Stimulated activated CD4-positive, alpha-beta T cell treated with anti-CD3 and anti-CD28 coated beads, Interleukin-2, amount 100 ng/mL, for 24 hours (primary cell): ENCODE data around the gene MYLK.

Source experiments
- DNase-seq, 2 donors: peaks; one replicate each; pipeline ENCODE4 v3.0.0-alpha.2; 2020

MYLK gene

DNA sequence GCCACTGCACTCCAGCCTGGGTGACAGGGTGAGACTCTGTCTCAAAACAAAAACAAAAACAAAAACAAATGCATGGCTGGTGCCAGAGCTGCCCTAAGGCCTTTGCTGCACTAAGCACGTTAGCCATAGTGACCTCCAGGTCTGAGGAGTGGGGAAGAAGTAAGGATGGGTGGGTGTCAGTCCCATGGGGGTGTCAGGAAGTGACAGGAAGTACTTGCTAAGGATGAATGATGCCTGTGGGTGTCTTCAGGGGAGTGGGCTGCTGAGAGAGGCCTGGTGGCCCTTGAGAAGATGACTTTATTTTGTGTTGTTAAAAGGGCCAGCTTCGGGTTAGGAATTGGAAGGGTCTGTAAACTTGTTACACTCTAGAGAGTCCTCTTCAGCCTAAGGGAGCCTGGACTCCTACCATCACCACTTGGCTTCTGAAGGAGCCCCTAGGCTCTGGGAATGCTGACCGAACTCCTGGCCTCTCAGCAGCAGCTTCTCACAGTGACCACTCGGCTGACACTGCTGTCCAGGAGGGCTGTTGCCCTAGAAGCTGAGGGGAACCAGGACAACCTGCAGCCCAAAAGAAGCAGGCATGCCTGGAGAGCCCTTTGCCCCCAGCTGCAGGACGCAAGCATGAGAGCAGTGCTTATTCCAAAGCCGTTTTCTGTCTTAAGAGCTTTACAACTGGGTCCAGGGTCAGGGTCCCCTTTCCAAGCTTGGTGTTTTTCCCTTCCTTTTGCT, 116.4 kb downstream of the MYLK start:
- DNase-seq, result no peak

DNA sequence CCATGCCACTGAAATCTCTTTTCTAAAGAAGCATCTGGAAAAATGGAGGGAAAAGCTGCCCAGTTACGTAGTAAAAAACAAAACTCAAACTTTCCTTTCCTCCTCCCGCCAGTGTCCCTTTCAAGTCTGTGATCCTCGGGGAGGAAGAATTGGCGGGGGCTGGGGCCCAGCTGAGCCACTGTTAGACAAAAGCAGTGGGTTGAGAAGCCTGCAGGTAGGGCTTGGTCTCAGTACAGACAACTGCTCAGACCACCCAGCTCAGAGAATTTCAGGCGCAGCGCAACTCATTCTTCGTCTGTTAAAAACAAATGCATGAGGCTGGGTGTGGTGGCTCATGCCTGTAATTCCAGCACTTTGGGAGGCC, 117.1 kb downstream of the MYLK start:
- DNase-seq, result no peak

DNA sequence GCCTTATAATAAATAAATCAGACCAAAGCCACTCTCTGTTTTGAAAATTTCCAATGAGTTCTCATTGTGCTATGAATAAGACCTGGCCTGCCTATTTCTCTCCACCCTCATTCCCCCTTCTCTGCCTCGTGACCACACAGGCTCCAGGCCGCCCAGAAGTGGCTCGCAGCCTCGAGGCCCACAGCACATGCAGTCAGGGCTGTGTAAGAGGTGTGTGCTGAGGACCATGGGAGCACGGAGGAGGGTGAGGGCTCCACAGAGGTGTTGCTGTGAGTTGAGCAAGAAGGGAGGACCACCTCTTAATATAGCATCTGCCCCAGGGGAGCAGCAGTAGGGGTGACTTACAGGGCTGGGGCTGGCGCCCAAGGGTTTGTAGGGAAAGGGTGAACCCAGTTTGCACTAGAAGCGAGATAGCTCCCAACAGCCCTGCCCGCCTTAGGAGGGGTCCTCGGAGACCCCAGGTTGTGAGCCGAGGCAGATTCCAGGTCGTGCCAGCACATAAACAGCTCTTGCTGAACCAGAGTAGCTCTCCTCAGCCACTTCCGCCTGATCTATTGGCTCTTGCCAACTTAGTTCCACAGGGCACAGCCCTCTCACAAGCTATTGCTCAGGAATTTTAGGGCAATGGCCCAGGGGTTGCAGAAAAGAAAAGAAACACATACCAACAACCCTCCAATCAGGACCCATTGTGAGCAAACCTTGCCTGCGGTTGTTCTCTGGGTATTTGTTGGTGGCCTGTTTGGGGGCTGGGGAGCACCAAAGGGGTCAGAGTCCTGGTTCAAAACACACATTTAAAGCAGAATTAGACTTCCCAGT, 117.7 kb downstream of the MYLK start:
- no peak for DNase-seq

DNA sequence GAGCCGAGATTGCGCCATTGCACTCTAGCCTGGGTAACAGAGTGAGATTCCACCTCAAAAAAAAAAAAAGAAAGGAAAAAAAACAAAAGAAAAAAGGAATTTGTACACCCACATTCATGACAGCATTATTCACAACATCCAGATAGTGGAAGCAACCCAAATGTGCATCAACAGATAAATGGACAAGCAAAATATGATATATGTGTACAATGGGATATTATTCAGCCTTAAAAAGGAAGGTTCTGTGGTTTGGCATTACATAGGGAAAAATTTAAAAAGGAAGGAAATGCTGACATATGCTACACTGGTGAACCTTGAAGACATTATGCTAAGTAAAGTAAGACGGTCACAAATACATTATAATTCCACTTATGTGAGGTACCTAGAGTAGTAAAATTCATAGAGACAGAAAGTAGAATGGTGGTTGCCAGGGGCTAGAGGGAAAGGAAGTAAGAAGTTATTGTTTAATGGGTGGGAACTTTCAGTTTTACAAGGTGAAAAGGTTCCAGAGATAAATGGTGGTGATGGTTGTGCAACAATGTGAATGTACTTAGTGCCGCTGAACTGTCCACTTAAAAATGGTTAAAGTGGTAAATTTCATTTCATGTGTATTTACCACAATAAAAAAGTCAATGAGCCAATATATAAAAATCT, 118.5 kb downstream of the MYLK start:
- DNase-seq, result no peak

DNA sequence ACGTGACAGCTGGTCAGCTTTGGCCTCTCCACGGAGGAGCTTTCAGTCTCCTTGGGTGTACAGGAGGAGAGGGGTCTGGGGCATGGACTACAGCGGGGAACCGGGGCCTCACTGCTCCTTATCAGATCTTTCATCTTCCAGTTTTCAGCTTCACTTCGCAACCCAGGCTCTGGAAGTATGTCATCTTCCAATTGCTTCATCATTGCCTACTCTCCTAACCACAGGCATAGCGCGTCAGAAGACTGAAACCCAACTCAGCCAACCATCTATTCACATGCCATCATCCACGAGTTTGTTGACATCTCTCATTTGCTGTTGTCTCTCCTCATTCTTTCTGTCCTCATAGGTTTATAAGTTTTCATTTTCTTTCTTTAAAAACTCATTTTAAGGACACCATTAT, 119.5 kb downstream of the MYLK start:
- DNase-seq, result no peak

DNA sequence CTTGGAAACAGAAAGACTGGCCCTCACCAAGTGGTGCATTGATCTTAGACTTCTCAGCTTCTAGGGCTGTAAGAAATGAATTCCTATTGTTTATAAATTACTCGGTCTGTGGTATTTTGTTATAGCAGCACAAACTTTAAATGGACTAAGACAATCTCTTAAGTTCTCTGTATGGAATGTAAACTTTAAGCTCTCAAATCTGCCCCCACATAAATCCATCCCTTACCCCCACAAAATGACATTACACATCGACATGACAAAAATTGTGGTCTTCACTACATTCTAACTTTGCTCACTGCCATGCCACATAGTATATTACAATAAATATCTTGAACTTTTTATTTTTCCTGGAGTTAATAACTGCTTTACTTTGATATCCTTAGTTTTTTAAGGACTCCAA, 121.3 kb downstream of the MYLK start:
- no peak for DNase-seq

DNA sequence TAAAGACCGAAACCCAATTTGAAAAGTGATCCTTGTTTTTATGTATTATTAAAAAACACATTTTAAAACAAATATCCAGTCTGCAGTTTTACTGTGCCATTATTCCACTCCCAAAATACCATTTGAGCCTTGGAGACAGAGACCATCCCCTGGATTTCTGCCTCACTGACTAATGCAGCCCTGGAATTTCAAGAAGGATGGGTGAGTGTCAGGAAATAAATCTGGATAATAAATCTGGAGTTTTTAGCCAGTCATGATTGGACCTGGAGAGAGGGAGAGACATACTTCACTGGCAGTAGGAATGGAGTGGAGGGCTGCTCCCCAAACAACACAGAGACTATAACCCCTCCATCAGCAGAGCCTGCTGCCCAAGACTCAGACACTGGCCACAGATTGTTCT, 123.3 kb downstream of the MYLK start:
- no peak for DNase-seq

DNA sequence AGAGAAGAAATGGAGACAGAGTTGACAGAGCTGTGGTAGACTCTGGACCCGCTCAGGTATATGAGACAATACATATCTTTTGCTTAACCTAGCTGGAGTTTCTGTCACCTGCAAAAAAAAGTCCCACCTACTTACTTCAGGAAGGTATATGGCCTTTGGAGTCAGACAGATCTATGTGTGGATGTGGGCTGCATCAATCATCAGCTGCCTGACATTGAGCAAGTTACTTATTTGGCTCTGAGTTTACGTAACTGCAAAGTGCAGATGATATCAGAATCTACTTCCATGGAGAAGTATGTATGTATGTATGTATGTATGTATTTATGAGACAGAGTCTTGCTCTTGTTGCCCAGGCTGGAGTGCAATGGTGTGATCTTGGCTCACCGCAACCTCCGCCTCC, 124.3 kb downstream of the MYLK start:
- DNase-seq, result no peak

DNA sequence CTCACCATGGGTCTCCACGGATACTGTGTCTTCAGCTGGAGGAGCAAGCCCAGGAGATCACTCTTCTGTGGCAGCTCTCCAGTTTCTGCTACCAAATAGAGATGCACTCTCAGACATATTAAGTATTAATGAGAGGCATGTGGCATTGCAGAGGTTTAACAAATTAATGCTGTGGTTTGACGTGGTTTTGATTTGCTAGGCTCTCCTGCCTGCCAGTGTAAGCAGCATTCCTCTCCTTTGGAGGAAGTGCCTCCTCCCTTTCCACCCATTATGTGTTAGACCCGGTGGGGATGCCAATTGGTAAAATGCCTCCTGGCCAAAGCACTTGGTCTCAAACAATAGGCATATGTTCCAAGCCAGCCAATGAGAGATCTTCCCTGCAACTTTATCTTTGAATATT, 124.8 kb downstream of the MYLK start:
- no peak for DNase-seq

DNA sequence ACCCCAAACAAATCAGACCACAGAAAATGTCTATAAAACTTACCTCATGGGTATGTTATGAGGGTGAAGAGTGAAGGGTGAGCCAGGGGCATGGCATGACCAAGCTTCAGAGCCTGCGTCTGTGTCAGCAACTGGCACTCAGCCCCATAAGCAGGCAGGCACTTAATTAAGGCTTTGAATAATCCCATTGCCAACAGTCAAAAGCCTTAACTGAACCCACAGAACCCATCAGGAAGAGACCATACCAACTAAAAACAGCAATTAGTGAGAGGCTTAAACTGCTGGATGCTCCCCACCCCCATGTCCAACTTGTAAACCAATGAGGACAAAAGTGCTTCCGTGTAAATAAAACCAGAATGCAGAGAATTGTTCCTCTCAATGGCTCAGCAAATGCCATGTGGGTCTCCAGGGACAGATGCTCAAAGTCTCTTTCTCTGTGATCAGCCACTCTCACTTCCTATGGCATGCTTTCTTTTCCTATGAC, 126.0 kb downstream of the MYLK start:
- no peak for DNase-seq

DNA sequence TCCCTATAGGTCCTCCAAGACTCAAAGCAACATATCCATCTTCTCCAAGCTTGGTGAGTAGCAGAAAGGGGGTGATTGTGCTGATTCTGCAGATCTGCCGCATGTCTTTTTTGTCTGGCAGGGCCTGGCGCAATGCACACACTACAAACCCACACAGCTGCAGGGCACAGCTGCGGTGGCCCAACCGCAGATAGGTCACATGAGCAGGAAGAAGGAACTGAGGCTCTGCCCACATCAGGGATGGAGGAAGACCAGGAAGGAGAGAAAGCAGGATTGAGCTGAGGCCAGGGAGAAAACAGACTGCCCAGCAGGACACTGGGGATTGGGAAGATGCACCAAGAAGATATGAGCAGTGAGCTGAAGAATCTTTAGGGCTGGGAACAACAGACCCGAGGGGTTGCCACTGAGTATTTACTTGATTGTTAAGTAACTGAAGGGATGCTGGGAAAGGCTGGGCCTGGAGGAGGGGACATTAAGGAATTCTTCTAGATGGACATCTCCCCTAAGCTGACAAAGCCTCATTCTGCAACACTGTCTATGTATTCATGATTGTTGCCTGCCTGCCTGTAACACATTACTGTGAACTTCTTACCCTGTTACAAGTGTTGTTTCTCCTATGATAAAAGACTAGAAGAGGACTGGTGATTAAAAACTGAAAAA, 126.7 kb downstream of the MYLK start:
- DNase-seq, result no peak

DNA sequence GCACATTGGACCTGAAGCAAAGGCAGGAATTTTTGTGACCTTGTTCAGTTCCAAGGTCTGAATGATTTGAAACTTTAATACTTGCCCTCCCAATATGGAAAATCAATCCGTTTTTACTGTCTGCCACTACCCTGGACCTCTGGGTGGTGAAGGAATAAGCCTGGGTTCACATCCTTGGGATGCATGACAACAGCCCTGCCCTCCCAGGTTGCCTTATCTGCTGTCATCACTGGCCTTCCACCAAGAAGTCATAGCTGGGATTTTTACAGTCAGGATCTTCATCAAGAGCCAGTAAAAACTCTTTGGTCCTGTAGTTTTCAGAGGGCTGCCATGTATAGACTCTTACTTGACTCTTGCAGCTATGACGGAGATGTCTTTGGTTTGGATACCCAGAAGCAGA, 128.6 kb downstream of the MYLK start:
- DNase-seq, result no peak

DNA sequence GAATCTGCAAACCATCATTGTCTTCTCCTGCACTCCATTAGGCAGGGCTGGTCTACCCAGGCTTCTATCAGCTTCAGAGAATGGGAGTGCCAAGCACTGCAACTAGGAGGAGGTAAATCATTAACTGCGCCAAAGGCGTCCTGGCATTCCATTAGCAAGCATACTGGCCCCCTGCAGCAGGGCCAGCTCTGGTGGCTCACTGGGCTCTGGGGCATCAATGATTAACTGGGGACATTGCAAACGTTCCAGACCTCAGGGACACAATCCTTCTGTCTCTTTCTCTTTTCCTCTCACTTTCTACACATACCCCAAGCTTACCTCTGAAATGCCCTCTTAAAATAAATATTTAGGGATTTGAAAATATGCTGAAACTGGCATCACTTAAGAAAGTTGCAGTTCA, 129.0 kb downstream of the MYLK start:
- no peak for DNase-seq

DNA sequence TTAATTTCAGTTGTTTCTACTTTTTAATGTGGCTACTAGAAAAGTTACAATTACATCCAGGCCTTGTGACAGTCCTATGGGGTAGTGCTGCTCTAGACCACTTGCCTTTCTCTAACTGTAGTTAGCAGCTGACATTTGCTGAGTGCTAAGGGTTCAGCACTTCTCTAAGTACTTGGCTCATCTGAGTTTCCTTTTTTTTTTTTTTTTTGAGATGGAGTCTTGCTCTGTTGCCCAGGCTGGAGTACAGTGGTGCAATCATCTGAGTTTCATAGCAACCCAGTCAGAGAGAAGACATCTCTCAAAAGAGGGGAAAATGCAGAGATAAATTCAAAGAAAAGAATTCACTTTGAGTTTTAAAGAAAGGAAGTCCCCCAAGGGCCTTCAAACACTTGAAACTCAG, 130.8 kb downstream of the MYLK start:
- DNase-seq, result no peak

DNA sequence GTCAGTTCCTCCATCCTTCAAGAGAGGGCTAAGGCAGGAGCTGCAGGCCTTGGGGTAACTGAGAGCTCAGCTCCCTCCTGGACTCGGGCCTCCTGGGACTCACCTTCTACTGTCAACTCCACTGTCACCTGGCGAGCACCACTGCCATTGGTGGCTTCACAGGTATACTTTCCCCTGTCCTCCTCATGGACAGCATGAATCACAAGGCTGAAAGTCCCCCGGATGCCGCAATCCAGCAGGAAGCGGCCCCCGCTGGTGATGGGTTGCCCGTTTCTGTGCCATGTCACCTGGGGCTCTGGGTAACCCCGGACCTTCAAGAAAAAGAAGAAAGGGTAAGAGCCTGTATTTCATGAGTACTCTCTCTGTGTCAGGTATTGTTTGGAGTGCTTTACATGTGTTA, 131.9 kb downstream of the MYLK start:
- no peak for DNase-seq

DNA sequence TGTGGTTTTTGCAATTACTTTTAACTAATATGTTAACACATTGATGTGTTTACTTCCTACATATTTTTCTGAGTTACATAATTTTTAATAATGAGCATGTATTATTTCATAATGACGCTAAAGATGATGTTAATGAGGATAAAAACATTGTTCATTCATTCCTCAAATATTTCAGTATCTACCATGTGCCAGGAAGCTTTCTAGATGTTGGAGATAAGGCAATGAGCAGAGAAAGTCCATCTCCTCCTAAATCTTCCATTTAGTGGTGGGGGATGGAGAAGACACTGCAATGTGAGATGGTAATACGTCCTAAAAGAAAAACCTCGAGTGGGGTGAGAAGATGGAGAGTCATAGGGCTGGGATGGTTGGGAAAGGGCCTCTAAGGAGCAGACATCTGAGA, 132.7 kb downstream of the MYLK start:
- DNase-seq, result no peak

DNA sequence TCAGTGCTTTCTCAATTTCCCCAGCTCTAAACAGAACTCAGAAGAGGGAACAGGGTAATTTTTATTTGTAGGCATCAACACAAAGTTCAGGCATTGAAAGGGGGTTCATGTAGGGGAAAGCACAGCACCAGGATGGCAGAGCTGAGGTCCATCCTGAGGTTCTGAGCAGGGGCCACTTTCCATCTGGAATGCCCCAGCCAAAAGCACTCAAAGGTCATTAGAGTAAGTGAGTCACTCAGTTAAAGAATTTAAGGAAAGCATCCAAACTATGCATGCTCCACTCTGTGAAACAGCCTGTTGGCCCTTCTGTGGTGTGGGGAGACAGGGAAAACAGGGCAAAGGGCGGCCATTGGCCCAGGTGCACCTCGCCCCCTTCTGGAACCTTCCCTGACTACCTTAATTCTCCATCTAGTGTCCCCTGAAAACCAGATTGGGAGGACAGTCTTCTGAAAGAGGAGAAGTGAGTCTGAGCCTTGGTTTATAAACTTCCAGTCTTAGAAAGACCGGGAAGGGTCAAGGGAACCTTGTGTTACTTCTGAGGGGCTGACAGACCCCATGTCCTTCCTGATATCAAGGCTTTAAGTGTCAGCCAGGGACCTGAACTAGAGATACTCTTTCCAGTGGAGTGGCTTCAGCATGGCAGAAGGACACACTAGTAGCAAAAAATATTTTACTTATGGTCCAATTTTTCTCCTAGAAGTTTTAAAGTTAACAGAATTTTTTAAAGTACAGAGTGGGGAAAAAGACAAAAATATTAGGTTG, 133.3 kb downstream of the MYLK start:
- DNase-seq, result no peak

DNA sequence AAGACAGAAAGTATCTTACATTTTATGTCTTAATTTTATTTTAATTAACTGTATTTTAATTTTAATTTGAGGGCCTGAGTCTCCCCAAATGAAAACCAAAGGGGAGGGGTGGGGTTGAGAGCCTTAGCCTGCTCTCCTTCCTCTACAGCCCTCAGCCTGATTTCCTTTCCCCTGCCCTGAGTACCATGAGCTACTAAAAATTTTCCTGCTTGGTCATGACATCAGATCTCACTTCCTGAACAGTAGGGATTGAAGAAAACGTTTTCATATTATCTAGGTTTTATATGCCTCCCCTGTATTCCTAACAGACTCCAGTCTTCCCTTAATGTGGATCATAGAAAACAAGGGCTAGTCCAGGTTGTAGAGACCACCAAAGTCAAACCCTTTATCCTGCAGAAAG, 133.9 kb downstream of the MYLK start:
- DNase-seq, result no peak

DNA sequence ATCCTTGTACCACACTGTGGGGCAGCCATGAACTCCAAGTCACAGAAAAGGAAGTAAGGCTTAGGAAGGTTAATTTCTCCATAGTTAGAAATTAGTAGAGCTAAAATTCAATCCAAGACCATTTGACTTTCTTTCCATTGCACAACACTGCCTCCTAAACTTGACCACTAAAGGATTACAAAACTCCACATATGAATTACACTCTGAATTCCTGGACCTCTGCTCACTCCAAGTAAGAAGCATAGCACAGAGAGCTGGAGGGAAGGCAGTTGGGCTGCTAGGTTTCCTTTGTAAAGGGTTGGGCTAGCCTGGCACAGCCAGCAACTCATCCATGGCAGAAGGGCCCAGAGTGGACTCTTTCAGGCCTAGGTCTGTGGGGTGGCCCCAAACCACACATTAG, 134.4 kb downstream of the MYLK start:
- DNase-seq, result no peak

DNA sequence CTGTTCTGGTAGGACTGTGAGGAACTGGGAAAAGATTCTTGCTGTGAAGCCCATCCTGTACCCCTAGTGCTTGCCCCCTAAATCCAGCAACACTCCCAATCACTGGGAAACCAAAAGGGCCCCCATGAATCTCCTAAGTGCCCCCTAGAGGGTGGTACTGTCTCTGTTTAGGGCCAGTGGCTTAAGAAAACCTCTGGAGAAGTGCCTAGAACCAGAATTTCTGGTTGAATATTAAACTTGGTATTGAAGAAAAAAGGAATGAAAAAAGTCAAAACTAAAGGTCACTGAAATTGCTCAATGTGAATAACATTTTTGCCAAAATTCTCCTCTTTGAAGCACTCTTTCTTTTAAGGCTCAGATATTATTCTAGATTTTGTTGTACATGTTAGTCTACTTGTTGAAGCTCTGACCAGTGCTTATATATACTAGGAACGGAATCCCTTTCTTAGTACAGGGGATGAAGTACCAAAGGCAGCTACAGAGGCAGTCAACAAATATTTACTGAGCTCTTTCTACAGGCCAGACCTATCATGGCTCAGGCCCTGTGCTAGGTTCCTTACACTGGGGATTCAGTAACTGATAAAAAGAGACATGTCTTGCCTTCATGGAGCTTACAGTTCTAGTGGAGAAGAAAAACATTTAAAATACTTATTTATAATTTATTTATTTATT, 138.8 kb downstream of the MYLK start:
- no peak for DNase-seq

DNA sequence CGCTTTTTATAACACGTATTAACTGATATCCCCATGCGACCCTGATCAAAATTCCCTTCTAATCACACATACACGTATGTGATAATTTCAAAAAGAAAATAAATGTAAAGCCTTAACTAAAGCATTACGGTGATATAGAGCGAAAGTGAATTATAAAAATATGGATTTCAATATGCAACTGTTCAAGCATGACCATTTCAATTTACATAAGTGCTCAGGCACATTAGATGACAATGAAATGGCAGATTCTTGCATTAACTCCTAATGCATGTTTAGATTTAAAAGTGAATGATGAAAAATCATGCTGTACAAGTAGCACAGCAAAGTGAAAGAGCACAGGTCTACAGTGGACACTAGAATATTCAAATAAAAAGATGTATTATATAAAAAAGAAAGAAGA, 140.1 kb downstream of the MYLK start:
- DNase-seq, result no peak

DNA sequence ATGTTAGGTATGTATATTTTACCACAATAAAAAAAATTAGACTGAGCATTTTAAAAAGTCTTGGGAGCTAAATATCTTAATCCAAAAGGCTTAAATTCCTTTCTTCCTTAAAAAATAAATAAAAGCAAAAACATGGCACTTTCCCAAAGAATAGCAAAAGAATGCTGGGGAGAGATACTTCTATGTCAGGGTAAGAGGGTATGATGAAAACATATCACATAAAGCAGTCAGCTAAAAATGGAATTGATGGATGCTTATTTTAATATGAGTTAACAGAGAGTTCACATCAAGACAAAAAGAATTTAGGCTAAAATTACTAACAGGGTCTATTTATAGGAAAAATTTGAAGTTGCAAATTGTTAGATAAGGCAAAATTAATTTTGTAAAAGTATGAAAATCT, 141.0 kb downstream of the MYLK start:
- no peak for DNase-seq
